SU-DHL-6 (cell line): ENCODE data around the gene XYLT1.

Experiments
- EZH2phosphoT487 ChIP-seq: fragments of 200-600 bp; sonication (generic), shearing (Covaris generic); conservative IDR thresholded peaks from 2 replicates; pipeline ENCODE4 v1.6.1; 2018; ENCODE audit warnings: mild to moderate bottlenecking, antibody characterized with exemption, low read length, moderate library complexity, mixed read lengths
- TF ChIP-seq, protein P1 (sequence below): fragments of 200-600 bp; sonication (generic); IDR thresholded peaks from one replicate; pipeline ENCODE4 v1.5.1; 2017; ENCODE audit warnings: antibody characterized with exemption, mild to moderate bottlenecking, low read length, moderate library complexity; ENCODE audit not compliant: insufficient read depth, poor library complexity, severe bottlenecking

DNA sequence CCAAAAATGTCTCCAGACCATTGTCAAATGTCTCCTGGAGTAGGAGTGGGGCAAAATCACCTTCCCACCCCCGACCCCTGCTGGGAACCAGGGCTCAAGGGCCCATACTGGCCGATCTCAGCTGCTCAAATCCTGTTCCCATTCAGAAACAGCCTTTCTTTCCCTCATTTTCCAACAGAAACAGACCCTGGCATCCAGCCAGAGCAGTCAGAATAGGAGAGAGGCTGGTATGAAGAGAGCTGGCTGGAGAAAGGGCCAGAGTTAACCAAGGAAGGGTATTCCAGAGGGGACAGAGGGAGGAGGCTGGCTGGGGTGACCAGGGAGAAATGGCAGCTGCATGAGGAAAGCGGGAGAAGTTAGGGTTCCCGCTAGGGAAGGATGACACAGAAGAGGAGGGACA lies 199.1 kb downstream of the XYLT1 start:
- TF ChIP-seq, protein P1, sequence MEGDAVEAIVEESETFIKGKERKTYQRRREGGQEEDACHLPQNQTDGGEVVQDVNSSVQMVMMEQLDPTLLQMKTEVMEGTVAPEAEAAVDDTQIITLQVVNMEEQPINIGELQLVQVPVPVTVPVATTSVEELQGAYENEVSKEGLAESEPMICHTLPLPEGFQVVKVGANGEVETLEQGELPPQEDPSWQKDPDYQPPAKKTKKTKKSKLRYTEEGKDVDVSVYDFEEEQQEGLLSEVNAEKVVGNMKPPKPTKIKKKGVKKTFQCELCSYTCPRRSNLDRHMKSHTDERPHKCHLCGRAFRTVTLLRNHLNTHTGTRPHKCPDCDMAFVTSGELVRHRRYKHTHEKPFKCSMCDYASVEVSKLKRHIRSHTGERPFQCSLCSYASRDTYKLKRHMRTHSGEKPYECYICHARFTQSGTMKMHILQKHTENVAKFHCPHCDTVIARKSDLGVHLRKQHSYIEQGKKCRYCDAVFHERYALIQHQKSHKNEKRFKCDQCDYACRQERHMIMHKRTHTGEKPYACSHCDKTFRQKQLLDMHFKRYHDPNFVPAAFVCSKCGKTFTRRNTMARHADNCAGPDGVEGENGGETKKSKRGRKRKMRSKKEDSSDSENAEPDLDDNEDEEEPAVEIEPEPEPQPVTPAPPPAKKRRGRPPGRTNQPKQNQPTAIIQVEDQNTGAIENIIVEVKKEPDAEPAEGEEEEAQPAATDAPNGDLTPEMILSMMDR, result no peak
- no peak for TF ChIP-seq EZH2phosphoT487
